Measurements from ENCODE around the gene BABAM1. TPM values are rescaled to one million over a fixed set of nuclear protein-coding genes. Genes with fewer than 3 reads are reported as not detected.

The BABAM1 gene
- total and polyA plus RNA-seq, 12 donors: 68.5 to 162 (median 81.2) TPM

- no peak for DNase-seq
Measured at GRCh38 chr19:17225053-17225452, 42.2 kb upstream of the BABAM1 start.

DNA sequence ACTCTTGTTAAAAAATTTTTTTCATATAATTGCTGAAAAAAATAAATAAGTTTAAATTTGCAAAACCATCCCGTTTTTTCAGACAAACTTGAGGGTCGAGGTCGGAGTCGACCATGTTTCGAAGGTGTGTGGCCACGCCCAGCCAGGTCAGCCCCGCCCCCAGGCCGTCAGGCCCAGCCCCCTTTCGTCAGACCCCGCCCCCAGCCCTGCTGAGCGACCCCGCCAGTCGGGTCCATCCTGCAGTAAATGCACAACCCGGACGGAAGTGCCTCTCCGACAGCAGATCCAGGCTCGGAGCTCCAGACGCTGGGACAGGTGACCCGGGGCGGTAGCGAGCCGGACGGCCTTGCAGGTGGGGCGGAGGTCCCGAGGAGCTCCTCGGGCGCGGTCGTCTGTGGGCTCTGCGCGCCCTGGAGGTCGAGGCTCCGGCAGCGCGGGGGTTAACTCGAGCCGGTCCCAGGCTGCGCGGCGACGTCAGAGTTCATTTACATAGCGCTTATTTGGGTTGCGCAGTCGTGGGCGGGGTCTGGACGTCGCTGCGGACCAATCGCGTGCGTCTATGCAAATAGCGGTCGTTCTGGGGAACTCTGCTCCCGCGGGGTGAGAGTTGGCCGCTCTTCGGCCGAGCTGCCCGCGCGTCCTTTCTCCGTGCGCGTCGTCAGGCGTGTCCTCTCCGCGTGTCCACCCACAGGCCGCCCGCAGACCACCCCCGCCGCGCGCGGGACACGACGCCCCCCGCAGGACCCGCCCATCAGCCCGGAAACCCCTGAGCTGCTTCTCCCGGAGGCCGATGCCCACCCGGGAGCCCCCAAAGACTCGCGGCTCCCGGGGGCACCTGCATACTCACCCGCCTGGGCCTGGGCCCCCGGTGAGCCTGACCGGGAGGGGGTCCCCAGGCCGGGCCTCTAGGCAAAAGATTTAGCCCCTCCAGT lies 41.0 kb upstream of the BABAM1 start, which contains the start of gene OCEL1:
Gene OCEL1, plus strand, starts transcription at position 225 of the 932 bp plus-strand sequence. Its CDS starts 22 bp downstream, at position 247.
- H3K27ac ChIP-seq: peak within 1 kb of the TSS; percentile 84 to 91 (median 85)
- H3K36me3 ChIP-seq (replicated peaks in 1 of 2): peaks cover 0 to 7% of the 10 kb centered on the region in 2 donors
- intact Hi-C loops (cut with DNase I): no loop called here
- H3K27me3 ChIP-seq: no peaks in the 10 kb centered on the region
- peaks cover 10 to 16% of the 10 kb centered on the region in 2 donors for H3K4me1 ChIP-seq (replicated peaks in 1 of 2)
- H3K9me3 ChIP-seq (replicated peaks in 1 of 3): no peaks in the 10 kb centered on the region
- 0% methylated on average over 8 to 90 of the region's 90 CpGs for whole genome bisulfite sequencing, 4 donors
- peak; percentile 98 to 100 (median 99) for DNase-seq
- TF ChIP-seq POLR2A (IDR thresholded peaks at IDR 0.05): peak; percentile 28 to 83
- TF ChIP-seq, protein P1, sequence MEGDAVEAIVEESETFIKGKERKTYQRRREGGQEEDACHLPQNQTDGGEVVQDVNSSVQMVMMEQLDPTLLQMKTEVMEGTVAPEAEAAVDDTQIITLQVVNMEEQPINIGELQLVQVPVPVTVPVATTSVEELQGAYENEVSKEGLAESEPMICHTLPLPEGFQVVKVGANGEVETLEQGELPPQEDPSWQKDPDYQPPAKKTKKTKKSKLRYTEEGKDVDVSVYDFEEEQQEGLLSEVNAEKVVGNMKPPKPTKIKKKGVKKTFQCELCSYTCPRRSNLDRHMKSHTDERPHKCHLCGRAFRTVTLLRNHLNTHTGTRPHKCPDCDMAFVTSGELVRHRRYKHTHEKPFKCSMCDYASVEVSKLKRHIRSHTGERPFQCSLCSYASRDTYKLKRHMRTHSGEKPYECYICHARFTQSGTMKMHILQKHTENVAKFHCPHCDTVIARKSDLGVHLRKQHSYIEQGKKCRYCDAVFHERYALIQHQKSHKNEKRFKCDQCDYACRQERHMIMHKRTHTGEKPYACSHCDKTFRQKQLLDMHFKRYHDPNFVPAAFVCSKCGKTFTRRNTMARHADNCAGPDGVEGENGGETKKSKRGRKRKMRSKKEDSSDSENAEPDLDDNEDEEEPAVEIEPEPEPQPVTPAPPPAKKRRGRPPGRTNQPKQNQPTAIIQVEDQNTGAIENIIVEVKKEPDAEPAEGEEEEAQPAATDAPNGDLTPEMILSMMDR (IDR thresholded peaks at IDR 0.05): peak in 1 of 6 experiments; percentile 6
- H3K4me3 ChIP-seq: peak within 1 kb of the TSS in 2 of 4 donors; percentile 61 to 64

More at GRCh38 chr19:17225053-17225452, 42.2 kb upstream of the BABAM1 start:
- TF ChIP-seq, protein P1 (IDR thresholded peaks at IDR 0.05): no peak
- TF ChIP-seq POLR2A (IDR thresholded peaks at IDR 0.05): no peak
- H3K4me1 ChIP-seq (replicated peaks in 1 of 2): peaks cover 19 to 22% of the 10 kb centered on the region in 2 donors
- H3K4me3 ChIP-seq: no peak overlapping the region
- no peaks in the 10 kb centered on the region for H3K27me3 ChIP-seq
- H3K36me3 ChIP-seq (replicated peaks in 1 of 2): peaks cover 0 to 7% of the 10 kb centered on the region in 2 donors
- intact Hi-C loops (cut with DNase I): no loop called here
- H3K27ac ChIP-seq: no peak overlapping the region
- 79 to 85% (median 80%) methylated on average over 10 of the region's 10 CpGs for WGBS, 4 donors
- no peaks in the 10 kb centered on the region for H3K9me3 ChIP-seq (replicated peaks in 1 of 3)

- peak in 1 of 7 donors; percentile 16 for DNase-seq
- intact Hi-C loops (cut with DNase I): no loop called here
- Histone ChIP-seq H3K27me3 (no peaks in the 10 kb centered on the region), H3K4me3 (no peak overlapping the region), H3K4me1 (replicated peaks in 1 of 2) (peaks cover 10 to 16% of the 10 kb centered on the region in 2 donors), H3K9me3 (replicated peaks in 1 of 3) (no peaks in the 10 kb centered on the region), H3K27ac (peak overlapping the region in 1 of 5 donors; percentile 87), H3K36me3 (replicated peaks in 1 of 2) (peaks cover 0 to 23% of the 10 kb centered on the region in 2 donors)
- 81 to 91% (median 85%) methylated on average over 10 to 13 of the region's 13 CpGs for WGBS, 4 donors
- no peak for TF ChIP-seq POLR2A (IDR thresholded peaks at IDR 0.05)
- TF ChIP-seq, protein P1 (IDR thresholded peaks at IDR 0.05): no peak
Measured at GRCh38 chr19:17227798-17228367, 39.4 kb upstream of the BABAM1 start.

GRCh38 chr19:17229890-17230289 lies 37.4 kb upstream of the BABAM1 start:
- intact Hi-C loops (cut with DNase I): no loop called here
- no peaks in the 10 kb centered on the region for H3K9me3 ChIP-seq (replicated peaks in 1 of 3)
- 83 to 94% (median 89%) methylated on average over 3 of the region's 3 CpGs for WGBS, 4 donors
- no peak overlapping the region for H3K27ac ChIP-seq
- peaks cover 15 to 24% of the 10 kb centered on the region in 2 donors for H3K4me1 ChIP-seq (replicated peaks in 1 of 2)
- no peak overlapping the region for H3K4me3 ChIP-seq
- no peaks in the 10 kb centered on the region for H3K27me3 ChIP-seq
- TF ChIP-seq POLR2A (IDR thresholded peaks at IDR 0.05): no peak
- TF ChIP-seq, protein P1 (IDR thresholded peaks at IDR 0.05): no peak
- H3K36me3 ChIP-seq (replicated peaks in 1 of 2): peaks cover 0 to 31% of the 10 kb centered on the region in 2 donors
- no peak for DNase-seq
